Inferior parietal cortex (tissue), 1 donor: Measurements from ENCODE around the gene DNAJA4.

ENCODE experiments used
- DNase-seq: peaks from one replicate; pipeline ENCODE4 v3.0.0-alpha.2; 2016; ENCODE audit errors: extremely low spot score

Gene DNAJA4

DNA sequence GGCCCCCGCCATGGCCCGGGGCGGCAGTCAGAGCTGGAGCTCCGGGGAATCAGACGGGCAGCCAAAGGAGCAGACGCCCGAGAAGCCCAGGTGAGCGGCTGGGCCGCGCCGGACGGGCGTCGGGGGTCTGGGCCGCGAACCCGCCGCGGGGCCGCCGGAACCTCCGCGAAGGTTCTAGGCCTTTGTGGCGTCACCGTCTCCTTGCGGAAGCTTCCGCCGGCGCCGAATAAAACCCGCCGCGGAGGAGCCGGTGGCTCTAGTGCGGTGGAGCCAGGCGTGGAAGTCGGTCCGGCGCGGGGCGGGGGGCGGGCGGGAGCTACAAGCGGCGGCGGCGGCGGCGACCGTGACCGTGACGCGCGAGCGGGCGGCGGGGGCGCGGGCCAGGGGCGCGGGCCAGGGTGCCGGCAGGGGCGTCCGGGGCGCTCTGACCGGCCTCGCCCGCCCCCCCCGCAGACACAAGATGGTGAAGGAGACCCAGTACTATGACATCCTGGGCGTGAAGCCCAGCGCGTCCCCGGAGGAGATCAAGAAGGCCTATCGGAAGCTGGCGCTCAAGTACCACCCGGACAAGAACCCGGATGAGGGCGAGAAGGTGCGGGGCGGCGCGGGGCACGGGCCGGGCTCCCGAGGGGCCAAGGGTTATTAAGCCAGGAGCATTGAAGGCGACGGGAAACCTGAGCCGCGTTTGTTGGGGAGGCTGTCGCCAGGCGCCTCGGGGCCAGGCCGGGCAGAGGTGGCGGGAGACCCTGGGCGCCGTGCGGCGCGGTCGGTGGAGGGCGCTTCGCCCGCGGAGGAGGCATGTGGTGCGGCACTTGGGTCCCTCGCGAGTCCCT is at the start of gene DNAJA4:
Gene DNAJA4 (plus strand): TSS at position 259 of the 833 bp plus-strand sequence. CDS start 202 bp downstream, at position 461.
- peak; percentile 43 for DNase-seq

DNA sequence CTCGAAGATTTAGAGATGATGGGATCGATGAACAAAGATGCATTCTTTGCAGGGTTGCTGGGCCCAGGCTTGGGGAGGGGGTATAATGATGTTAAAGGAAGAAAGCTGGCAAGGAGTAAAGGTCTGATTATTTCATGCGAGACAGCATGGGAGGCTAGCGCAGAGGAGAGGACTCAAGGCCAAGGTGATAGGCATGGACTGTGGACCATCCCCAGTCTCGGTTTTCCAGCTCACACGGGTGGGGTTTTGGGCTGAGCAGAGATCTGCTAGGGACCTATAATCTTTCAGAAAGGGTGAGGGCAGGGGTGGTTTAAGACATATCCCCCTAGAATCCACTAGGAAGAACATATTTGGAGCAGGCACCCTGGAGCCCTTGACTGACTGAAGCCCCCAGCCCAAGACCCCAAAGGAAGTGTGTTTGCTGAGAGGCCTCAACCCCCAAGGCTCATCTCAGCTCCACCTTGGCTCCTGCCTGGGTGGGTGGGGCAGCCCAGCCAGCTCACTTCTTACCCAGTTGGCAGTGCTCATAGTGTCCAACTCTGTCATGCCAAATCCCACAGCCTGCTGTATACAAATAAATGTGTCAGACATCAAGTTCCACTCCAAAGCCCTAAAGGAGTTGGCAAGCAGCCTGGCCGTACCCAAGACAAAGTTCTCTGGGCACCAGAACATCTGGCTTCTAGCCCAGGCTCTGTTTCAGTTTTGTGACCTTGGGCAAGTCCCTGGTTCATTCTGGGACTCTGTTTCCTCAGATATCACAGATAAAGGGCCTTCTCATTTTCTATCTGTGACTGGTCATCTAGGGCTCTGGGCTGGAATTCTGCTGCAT is 47.9 kb upstream of the DNAJA4 start:
- DNase-seq, result peak; percentile 36

DNA sequence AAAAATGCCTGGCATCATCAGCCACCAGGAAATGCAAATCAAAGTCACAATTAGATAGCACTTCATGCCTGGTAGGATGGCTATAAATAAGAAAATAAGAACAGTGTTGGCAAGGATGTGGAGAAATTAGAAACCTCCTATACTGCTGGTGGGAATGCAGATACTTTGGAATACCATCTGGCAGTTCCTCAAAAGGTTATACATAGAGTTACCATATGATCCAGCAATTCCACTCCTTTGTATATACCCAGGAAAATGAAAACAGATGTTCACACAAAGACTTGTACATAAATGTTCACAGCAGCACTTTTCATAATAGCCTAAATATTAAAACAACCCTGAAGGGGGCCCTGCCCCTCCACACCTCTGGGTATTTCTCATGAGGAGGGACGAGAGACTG is 43.6 kb upstream of the DNAJA4 start:
- no peak for DNase-seq

DNA sequence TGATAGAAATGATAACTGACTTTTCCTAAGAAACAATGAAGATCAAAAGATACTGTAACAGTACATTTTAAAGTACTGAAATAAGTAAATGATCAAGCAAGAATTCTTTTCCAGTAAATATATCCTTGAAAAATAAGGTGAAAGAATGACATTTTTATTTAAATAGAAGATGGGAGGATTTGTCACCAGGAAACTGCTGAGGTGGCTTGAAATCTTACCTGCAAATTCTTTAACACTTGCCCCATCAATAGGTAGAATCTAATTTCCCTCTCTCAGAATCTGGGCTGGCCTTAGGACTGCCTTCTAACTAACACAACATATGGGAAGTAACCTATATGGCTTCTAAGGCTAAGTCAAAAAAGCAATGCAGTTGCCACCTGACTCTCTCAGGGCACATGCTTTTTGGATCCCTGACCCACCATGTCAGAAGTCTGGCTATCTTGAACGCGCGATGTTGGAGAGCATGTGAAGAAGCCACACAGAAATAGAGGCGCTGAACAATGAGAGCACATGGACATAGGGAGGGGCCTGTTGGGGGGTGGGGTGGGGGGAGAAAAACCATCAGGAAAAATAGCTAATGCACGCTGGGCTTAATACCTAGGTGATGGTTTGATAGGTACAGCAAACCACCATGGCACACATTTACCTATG is 41.5 kb upstream of the DNAJA4 start:
- DNase-seq, result no peak

DNA sequence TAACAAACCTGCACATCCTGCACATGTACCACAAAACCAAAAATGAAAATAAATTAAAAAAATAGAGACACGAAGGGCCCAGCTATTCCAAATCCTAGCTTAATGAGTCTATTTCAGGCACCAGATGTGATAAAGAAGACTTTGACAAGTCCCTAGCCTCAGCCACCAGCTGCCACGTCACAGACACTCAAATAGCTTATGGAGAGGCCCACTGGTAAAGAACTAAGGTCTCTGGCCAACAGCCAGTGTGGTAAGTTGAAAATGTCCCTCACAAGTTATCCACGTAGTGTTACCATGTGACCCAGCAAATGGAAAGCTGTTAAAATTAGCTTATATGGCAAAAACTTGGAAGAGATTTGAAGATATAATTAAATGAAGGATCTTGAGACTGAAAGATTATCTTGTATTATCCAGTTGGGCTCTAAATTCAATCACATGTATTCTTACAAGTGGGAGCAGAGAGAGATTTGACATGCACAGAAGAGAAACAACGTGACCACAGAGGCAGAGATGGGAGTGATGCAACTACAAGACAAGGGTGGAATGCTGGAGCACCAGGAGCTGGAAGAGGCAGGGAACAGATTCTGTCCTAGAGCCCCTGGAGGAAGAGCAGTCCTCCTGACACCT is 40.9 kb upstream of the DNAJA4 start:
- DNase-seq, result no peak

DNA sequence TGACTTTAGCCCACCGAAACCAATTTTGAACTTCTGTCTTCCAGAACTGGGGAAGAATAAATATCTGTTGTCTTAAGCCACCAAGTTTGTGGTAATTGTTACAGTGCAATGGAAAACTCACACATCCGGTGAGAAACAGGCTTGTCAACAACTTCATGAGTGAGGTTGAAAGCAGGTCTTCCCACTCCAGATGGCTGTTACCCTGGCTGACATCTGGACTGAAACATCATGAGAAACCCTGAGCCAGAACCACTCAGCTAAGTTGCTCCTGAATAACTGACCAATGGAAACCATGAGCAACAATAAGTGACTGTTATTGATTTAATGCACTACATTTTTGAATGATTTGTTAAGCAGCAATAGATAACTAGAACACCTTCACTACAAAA is 40.3 kb upstream of the DNAJA4 start:
- DNase-seq, result no peak

DNA sequence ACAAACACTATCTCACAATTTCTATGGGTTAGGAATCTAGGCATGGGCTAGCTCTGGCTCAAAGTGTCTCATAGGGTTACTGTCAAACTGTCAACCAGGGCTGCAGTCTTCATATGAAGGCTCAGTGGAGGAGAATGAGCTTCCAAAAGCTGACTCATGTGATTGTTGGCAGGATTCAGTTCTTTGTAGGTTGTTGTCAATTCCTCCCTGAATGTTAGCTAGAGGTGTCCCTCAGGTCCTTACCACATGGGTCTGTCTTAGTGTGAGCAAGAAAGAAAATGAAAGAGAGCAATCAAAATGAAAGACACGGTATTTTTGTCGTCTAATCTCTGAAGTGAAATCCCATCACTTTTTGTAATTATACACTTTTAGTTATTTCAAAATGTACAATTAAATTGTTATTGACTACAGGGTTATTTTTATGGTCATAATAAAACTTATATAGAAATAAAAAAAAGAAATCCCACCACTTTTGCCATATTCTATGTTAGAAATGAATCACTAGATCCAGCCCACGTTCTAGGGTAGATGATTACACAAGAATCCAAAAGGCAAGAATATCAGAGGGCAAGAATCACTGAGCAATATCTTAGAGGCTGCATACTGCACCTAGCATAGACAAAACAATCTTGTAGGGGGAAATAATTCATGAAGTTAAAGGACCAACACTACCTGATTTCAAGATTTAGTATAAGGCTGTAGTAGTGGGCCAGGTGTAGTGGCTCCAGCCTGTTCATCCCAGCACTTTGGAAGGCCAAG is 38.4 kb upstream of the DNAJA4 start:
- DNase-seq, result no peak

DNA sequence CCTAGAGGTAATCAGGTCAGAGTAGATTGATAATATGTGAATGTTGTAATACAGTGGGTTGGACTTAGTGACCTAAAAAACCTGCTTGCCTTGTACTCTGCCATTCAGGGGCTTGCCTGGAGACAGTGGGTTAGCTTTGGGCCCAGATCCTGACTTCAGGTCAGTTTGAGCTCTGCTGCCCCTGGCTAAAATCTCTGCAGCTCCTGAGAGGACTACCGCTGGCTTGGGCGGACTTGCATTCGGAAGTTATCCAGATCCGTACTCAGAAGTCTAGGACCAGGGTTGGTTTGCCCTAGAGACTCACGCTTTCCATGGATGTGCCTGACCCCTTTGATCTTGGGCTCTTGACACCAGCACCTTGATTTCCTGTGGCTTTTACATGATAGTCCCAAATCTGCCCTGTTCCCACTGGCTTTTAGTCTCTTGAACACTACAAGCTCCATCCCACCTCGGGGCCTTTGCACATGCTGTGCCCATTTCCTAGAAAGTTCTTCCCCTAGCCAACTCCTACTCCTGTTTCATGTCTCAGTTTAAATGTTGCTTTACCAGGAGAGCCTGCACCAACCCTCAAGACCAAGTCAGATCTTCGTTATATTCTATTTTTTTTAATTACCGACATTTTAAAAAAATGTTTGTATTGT is 35.9 kb upstream of the DNAJA4 start:
- DNase-seq, result no peak

DNA sequence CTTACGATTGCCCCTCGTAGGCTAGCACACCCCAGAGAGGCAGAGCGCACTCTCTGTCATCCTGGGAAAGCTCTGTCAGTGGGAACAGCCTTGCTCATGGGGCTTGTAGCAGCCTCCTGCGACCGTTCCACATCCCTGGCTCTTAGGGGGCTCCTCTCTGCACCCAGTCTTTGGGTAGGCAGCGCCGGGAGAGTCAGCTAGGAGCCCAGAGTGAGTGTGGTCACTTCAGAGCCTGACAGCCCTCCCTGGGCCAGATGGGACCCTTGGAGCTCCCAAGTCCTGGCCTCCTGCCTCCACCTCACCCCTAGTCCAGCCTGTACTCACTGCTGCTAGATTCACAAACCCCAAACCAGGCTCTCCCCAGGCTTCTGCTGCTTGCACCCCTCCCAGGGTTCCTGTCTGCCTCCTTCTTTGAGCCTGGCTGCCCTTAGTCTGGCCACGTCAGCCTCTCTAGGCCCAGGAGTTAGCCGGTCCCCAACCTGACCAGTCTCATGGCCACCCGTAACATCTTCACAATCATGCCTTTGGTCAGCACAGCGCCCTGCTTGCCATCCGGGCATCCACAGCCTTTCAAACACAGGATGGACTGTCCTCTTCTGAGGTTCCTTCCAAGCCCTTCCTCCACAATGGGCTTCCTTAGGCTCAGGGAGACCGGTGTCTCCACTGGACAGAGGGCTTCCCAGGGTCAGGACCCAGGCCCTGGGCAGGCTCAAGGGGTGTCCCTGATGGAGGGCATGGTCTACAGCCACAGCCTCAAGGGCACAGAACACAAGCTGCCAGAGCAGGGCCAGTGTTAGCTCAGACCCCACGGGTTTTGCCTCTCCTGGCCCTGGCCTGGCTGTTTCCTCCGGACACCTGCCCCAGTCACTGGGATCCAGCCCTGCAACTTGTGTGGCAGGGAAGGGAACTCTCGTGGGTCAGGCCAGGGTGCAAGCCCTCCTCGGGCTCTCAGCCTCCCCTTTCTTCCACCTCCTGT is 34.6 kb upstream of the DNAJA4 start:
- no peak for DNase-seq

DNA sequence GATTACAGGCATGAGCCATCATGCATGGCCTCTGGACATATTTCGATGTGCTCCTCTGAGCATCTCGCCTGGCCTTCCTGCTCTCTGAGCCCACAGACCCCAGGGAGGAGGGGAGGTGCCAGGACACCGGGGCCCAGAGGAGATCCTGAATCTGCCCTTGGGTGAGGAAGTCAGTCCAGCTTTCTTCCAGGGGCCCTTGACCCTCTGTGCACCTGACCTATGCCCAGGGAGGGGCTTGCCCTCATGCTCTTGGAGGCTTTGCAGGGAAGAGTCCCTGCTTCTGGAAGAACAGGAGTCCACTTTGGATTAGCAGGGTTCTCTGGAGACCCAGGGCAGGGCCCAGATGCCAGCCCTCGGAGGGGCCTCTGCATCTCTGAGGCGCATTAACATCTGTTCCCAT is 31.4 kb upstream of the DNAJA4 start:
- DNase-seq, result no peak

DNA sequence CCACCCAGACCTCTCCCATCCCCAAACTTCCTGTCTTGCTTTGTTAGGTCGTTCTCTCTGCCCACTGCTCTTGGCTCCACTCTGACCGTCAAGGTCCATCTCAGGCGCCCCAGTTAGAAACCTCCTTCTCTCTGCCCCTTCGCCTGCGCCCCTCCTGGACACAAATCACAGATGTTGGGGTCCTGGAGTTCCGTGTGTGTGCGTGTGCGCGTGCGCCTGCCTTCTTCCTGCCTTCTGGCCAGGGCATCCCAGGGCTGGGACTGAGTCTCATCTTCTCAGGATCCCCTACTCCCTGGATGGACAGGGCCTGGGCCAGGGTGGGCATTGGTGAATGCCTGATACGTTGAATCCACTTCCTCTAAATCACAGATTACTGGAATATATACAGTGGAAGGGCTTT is 30.9 kb upstream of the DNAJA4 start:
- no peak for DNase-seq

DNA sequence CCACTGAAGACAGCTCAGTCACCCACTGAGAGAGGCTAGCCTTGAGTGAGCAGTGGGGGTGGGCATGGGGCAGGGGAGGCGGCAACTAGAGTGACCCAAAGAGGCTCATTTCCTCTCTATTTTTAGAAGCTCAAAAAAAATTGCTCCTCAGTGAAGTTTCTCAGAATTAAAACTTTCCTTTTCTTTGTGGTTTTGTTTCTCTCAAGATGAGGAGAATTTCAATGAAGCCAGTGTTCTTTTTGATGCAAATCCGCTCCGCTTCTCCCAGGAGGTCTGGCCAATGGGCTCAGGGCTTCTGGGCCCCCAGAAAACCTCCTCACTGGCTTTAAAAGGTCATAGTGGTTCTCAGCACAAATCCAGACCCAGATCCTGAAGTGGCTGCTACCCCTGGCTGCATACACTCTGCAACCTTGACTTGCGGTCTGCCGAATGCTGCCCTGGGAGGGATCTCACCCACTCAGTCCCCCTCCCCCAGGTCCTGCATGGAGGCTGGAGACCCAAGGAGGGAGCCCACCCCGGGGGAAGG is 29.8 kb upstream of the DNAJA4 start, which contains the start of gene ACSBG1:
Gene ACSBG1 (minus strand): TSS at position 51 of the 526 bp plus-strand sequence. CDS start 64 bp downstream, outside the sequence.
- DNase-seq, result no peak

DNA sequence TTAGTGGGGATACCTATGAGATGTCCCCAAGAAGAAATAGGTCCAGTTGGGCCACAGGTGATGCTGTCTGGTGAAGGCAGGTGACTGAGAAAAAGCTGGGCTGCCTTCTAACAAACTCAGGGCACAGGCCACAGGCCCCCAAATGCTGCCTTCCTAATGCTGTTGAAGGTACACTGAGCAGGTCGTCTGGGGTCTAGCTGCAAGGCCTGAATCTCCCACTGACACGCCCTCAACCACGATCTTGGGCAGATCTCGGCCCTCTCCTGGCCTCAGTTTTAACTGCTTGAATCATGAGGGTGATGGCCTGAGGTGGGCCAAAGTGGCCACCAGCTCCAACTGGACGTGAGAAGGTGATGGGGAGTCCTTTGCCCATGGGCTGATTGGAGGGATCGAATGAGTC is 27.9 kb upstream of the DNAJA4 start:
- DNase-seq, result no peak

DNA sequence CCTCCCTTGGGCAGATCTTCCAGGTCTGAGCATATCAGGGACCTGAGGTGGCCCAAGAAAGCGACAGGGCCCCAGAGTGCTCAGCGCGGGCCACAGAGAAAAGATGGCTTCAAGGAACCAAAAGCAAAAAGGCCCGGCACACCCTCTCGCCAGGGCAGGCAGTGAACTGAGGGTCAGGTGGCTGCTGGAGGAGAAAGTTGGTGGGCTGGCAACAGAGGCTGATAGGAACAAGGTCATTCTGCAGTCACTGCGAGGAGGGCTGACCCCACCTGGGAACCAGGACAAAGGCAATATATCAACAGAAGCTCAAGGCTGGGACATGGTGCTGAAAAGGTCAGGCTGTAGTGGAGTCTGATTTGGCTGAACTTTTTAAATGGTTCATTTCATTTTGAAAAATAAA is 27.2 kb upstream of the DNAJA4 start:
- no peak for DNase-seq

DNA sequence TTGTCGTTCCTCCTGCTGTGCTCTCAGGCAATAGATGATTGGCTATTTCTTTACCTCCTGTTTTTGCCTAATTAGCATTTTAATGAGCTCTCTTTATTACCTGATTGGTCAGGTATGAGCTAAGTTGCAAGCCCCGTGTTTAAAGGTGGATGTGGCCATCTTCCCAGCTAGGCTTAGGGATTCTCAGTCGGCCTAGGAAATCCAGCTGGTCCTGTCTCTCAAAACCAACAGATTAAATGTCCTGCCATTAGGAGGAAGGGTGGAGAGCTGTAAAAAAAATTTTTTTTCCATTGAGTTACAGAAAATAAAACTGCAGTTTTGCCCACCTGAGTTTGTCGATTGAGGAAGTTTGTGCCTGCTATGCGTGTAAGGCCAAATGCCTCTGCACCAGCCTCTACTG is 24.6 kb upstream of the DNAJA4 start:
- no peak for DNase-seq

DNA sequence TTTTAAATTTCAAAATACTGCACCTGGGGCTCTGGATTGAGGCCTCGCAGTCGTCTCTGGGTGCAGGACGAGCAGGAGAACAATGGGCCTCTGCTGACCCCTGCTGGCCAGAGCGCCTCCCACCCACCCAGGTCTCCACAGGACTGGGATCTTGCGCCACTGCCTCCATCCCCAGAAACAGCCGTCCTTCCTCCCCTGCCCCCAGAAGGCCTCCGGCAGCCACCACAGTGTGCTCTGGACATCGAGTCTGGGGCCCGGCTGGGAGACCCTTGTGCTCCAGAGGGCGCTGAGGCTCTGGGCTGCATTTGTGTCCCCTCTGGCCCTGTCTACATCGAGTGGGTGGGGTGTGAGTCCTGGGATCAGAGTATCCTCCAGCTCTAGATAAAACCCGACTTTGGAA is 23.3 kb upstream of the DNAJA4 start:
- peak; percentile 80 for DNase-seq

DNA sequence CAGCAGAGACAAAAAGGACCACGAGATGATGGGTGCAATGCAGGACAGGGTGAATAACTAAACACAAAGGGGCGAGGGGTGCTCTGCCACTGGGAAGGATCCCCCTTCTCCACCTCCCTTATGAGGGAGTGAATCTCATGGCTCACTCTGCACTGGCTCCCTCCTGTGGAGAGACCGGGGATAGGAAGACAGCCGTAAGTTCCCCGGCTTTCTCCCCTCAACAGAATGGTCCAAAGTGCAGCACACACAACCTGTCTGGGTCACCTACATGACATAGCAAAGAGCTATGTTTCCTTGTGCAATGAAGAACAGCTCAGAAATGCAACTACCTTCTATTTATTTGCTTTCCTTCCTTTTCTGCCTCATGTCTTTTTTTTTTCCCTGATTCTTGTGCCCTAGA is 22.2 kb upstream of the DNAJA4 start:
- no peak for DNase-seq

DNA sequence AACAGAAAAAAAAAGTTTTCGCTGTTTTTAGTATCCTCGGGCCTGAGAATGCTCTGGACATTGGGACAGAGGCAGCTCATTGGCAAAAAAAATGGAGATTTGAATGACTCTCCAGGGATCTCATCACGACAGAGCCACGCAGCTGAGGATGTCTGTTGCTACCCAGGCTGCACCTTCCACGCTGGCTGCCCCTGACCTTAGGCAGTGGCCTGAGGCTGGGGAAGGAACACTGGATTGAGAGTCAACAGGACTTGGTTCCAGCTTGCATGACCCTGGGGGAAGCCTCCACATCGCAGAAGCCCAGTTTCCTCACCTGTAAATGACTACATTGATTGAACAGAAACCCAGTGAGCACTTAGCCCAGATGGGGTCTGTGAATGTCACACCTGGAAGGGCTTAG is 21.3 kb upstream of the DNAJA4 start:
- DNase-seq, result no peak

DNA sequence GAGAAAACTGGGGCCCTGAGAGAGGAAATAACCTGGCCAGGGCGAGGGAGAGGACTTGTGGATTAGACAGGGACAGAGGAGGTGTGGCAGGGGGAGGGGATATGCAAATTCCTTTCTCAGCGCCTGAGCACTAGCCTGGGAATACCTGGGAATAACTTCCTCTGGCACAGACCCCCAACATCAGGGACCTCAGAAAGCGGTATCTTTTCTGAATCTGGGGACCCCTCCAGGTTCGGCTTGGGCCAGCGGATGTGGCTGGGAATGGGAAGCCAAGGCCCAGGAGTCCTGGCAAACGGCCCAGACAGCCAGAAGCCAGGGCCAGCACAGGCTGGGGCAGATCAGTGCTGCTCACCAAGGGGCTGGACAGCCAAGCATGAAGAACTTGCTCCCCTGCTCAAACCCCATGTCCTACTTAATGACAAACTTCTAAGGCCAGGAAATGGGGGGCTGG is 20.8 kb upstream of the DNAJA4 start:
- no peak for DNase-seq
